Breast epithelium (tissue), 4 donors: ENCODE data around the gene TPCN2. TPM values are rescaled to one million over a fixed set of nuclear protein-coding genes. Genes with fewer than 3 reads are reported as not detected.

ENCODE experiments used
- DNase-seq, 2 donors: peaks; one replicate each; pipeline ENCODE4 v3.0.0-alpha.2; 2019; ENCODE audit warnings: low spot score in 2 of 2
- H3K27ac ChIP-seq, 2 donors: fragments of 200-600 bp; sonication (generic) in 1 of 2; one replicate each; pipeline ENCODE4 v1.5.1; 2016 to 2019; ENCODE audit warnings: mild to moderate bottlenecking in 1 of 2
- H3K27me3 ChIP-seq, 2 donors: fragments of 200-600 bp; sonication (generic) in 1 of 2; one replicate each; pipeline versions ENCODE4 v1.5.1 to v1.6.0; 2017 to 2019; ENCODE audit warnings: control low read depth in 1 of 2, mild to moderate bottlenecking in 1 of 2
- H3K36me3 ChIP-seq: fragments of 200-600 bp; one replicate; pipeline ENCODE4 v1.5.1; 2019
- H3K4me1 ChIP-seq, 2 donors: fragments of 200-600 bp; sonication (generic); one replicate each; pipeline ENCODE4 v1.5.1; 2016 to 2019; ENCODE audit warnings: control low read depth in 1 of 2
- H3K4me3 ChIP-seq, 3 donors: fragments of 200-600 bp; sonication (generic); 1 replicate in 2 of 3; 2 replicates in 1 of 3; pipeline ENCODE4 v1.5.1; 2016 to 2019; ENCODE audit warnings: mild to moderate bottlenecking in 3 of 3, moderate library complexity in 2 of 3
- H3K9me3 ChIP-seq, 2 donors: fragments of 200-600 bp; sonication (generic) in 1 of 2; one replicate each; pipeline ENCODE4 v1.5.1; 2016 to 2019; ENCODE audit warnings: control low read depth in 1 of 2
- CTCF ChIP-seq, 3 donors: fragments of 450-650 bp; IDR thresholded peaks; one replicate each; pipeline ENCODE4 v1.5.1; 2016 to 2017; ENCODE audit warnings: antibody characterized with exemption in 3 of 3, mild to moderate bottlenecking in 3 of 3, moderate library complexity in 3 of 3
- POLR2A ChIP-seq: fragments of 450-650 bp; IDR thresholded peaks from one replicate; pipeline ENCODE4 v1.6.1; 2016; ENCODE audit warnings: antibody characterized with exemption, mild to moderate bottlenecking, moderate library complexity
- POLR2AphosphoS5 ChIP-seq, 3 donors: sonication (generic); formaldehyde crosslinking; IDR thresholded peaks; one replicate each; pipeline ENCODE4 v1.6.1; 2017; ENCODE audit warnings: antibody characterized with exemption in 3 of 3
- intact Hi-C: fragments of 100-400 bp; cut with DNase I; formaldehyde crosslinking; loops from one replicate; pipeline ENCODE4 v1.15.1; 2023; ENCODE audit warnings: low total_unique reads
- total RNA-seq, 3 donors: library from RNA; depleted of rRNA; stranded (reverse); fragments of >200 nt; gene quantifications; one replicate each; pipeline ENCODE4 v1.1.0, GENCODE V29; 2016

TPCN2 gene
- total RNA-seq, 3 donors from 2014 or later: 13.0 to 18.0 (median 13.8) TPM

- Histone ChIP-seq H3K4me3 (peak overlapping the region in 1 of 3 donors; percentile 32), H3K36me3 (no peaks in the 10 kb centered on the region), H3K27me3 (no peaks in the 10 kb centered on the region), H3K27ac (no peak overlapping the region), H3K4me1 (peaks cover 0 to 8% of the 10 kb centered on the region in 2 donors), H3K9me3 (no peaks in the 10 kb centered on the region)
- intact Hi-C loops: no loop called here
- no peak for TF ChIP-seq CTCF (IDR thresholded peaks at IDR 0.05)
- TF ChIP-seq POLR2AphosphoS5 (IDR thresholded peaks at IDR 0.05): no peak
- no peak for TF ChIP-seq POLR2A
- no peak for DNase-seq
Measured at GRCh38 chr11:69157822-69158231, 109.1 kb downstream of the TPCN2 start.

- no peak for TF ChIP-seq POLR2A
- TF ChIP-seq CTCF (IDR thresholded peaks at IDR 0.05): no peak
- no peak for TF ChIP-seq POLR2AphosphoS5 (IDR thresholded peaks at IDR 0.05)
- Histone ChIP-seq H3K27me3 (no peaks in the 10 kb centered on the region), H3K4me1 (peaks cover 0 to 8% of the 10 kb centered on the region in 2 donors), H3K27ac (no peak overlapping the region), H3K9me3 (no peaks in the 10 kb centered on the region), H3K4me3 (no peak overlapping the region), H3K36me3 (no peaks in the 10 kb centered on the region)
- intact Hi-C loops: no loop called here
- DNase-seq: no peak
Measured at GRCh38 chr11:69158301-69159149, 109.8 kb downstream of the TPCN2 start.

GRCh38 chr11:69159150-69159852, 110.6 kb downstream of the TPCN2 start:
- no peak for DNase-seq
- Histone ChIP-seq H3K4me3 (no peak overlapping the region), H3K27me3 (no peaks in the 10 kb centered on the region), H3K36me3 (no peaks in the 10 kb centered on the region), H3K9me3 (no peaks in the 10 kb centered on the region), H3K4me1 (peaks cover 0 to 8% of the 10 kb centered on the region in 2 donors), H3K27ac (no peak overlapping the region)
- intact Hi-C loops: no loop called here
- TF ChIP-seq POLR2A (no peak), CTCF (IDR thresholded peaks at IDR 0.05) (no peak), POLR2AphosphoS5 (IDR thresholded peaks at IDR 0.05) (no peak)

- H3K27me3 ChIP-seq: no peaks in the 10 kb centered on the region
- DNase-seq: no peak
- TF ChIP-seq CTCF (IDR thresholded peaks at IDR 0.05) (no peak), POLR2A (no peak), POLR2AphosphoS5 (IDR thresholded peaks at IDR 0.05) (no peak)
- no peaks in the 10 kb centered on the region for H3K9me3 ChIP-seq
- H3K4me1 ChIP-seq: peaks cover 0 to 8% of the 10 kb centered on the region in 2 donors
- no peak overlapping the region for H3K27ac ChIP-seq
- intact Hi-C loops: no loop called here
- H3K36me3 ChIP-seq: no peaks in the 10 kb centered on the region
- H3K4me3 ChIP-seq: no peak overlapping the region
Measured at GRCh38 chr11:69160296-69161116, 111.8 kb downstream of the TPCN2 start.
